HEK293 (cell line): ENCODE measurements around the gene NTSR1.

Experiments used
- OSR2 ChIP-seq: fragments of 450-650 bp; formaldehyde crosslinking; IDR thresholded peaks from 2 replicates; pipeline ENCODE4 v1.5.1; 2016; ENCODE audit warnings: missing biosample characterization, missing genetic modification characterization
- REPIN1 ChIP-seq: fragments of 450-650 bp; formaldehyde crosslinking; IDR thresholded peaks from 2 replicates; pipeline ENCODE4 v1.5.1; 2017; ENCODE audit warnings: missing biosample characterization, missing genetic modification characterization, low read depth
- TCF7L2 ChIP-seq: IDR thresholded peaks from 2 replicates; pipeline ENCODE4 v1.6.1; 2011; ENCODE audit warnings: low read depth, mild to moderate bottlenecking, inconsistent platforms, low read length, moderate library complexity, borderline replicate concordance
- TRIM28 ChIP-seq: IDR thresholded peaks from 2 replicates; pipeline ENCODE4 v1.6.1; 2011; ENCODE audit warnings: low read length, control low read depth, borderline replicate concordance
- ZBTB20 ChIP-seq: fragments of 450-650 bp; formaldehyde crosslinking; IDR thresholded peaks from 2 replicates; pipeline ENCODE4 v1.5.1; 2016; ENCODE audit warnings: missing biosample characterization, missing genetic modification characterization
- ZBTB7A ChIP-seq: fragments of 450-650 bp; formaldehyde crosslinking; IDR thresholded peaks from 2 replicates; pipeline ENCODE4 v1.5.1; 2016; ENCODE audit warnings: low read depth, missing biosample characterization, missing genetic modification characterization
- ZFP37 ChIP-seq: fragments of 450-650 bp; formaldehyde crosslinking; IDR thresholded peaks from 2 replicates; pipeline ENCODE4 v1.5.1; 2016; ENCODE audit warnings: missing biosample characterization, missing genetic modification characterization
- ZNF157 ChIP-seq: fragments of 450-650 bp; formaldehyde crosslinking; IDR thresholded peaks from 2 replicates; pipeline ENCODE4 v1.5.1; 2016; ENCODE audit warnings: missing biosample characterization, missing genetic modification characterization
- ZNF214 ChIP-seq: fragments of 450-650 bp; formaldehyde crosslinking; IDR thresholded peaks from 2 replicates; pipeline ENCODE4 v1.5.1; 2017; ENCODE audit warnings: missing biosample characterization, mild to moderate bottlenecking, missing genetic modification characterization, borderline replicate concordance
- ZNF37A ChIP-seq: fragments of 450-650 bp; IDR thresholded peaks from 2 replicates; pipeline ENCODE4 v1.5.1; 2018; ENCODE audit warnings: missing biosample characterization, missing genetic modification characterization
- ZNF423 ChIP-seq: fragments of 450-650 bp; formaldehyde crosslinking; IDR thresholded peaks from 2 replicates; pipeline ENCODE4 v1.5.1; 2016; ENCODE audit warnings: missing biosample characterization, missing genetic modification characterization
- ZNF433 ChIP-seq: fragments of 450-650 bp; formaldehyde crosslinking; IDR thresholded peaks from 2 replicates; pipeline ENCODE4 v1.5.1; 2016; ENCODE audit warnings: missing biosample characterization, missing genetic modification characterization, low read depth
- ZNF544 ChIP-seq: fragments of 450-650 bp; formaldehyde crosslinking; IDR thresholded peaks from 2 replicates; pipeline ENCODE4 v1.5.0; 2017; ENCODE audit warnings: missing biosample characterization, missing genetic modification characterization
- ZNF548 ChIP-seq: fragments of 450-650 bp; formaldehyde crosslinking; IDR thresholded peaks from 2 replicates; pipeline ENCODE4 v1.5.1; 2016; ENCODE audit warnings: missing biosample characterization, missing genetic modification characterization
- ZNF623 ChIP-seq: fragments of 450-650 bp; formaldehyde crosslinking; IDR thresholded peaks from 2 replicates; pipeline ENCODE4 v1.5.1; 2016; ENCODE audit warnings: missing biosample characterization, missing genetic modification characterization
- ZNF629 ChIP-seq: fragments of 450-650 bp; formaldehyde crosslinking; IDR thresholded peaks from 2 replicates; pipeline ENCODE4 v1.5.1; 2017; ENCODE audit warnings: missing biosample characterization, missing genetic modification characterization
- ZNF670 ChIP-seq: fragments of 450-650 bp; formaldehyde crosslinking; IDR thresholded peaks from 2 replicates; pipeline ENCODE4 v1.5.1; 2016; ENCODE audit warnings: missing biosample characterization, missing genetic modification characterization, low read depth
- ZNF76 ChIP-seq: fragments of 450-650 bp; formaldehyde crosslinking; IDR thresholded peaks from 2 replicates; pipeline ENCODE4; 2016; ENCODE audit warnings: low read depth, missing biosample characterization, missing genetic modification characterization, borderline replicate concordance
- TF ChIP-seq, protein P1 (sequence below): fragments of 450-650 bp; formaldehyde crosslinking; IDR thresholded peaks from 2 replicates; pipeline ENCODE4 v1.5.1; 2016; ENCODE audit warnings: missing biosample characterization, missing genetic modification characterization, borderline replicate concordance
- TF ChIP-seq, protein P2 (sequence below): fragments of 450-650 bp; formaldehyde crosslinking; IDR thresholded peaks from 2 replicates; pipeline ENCODE4 v1.5.1; 2016; ENCODE audit warnings: missing biosample characterization, missing genetic modification characterization
- TF ChIP-seq, protein P3 (sequence below): fragments of 450-650 bp; formaldehyde crosslinking; IDR thresholded peaks from 2 replicates; pipeline ENCODE4 v1.5.1; 2016; ENCODE audit warnings: missing biosample characterization, missing genetic modification characterization
- TF ChIP-seq, protein P4 (sequence below): fragments of 450-650 bp; formaldehyde crosslinking; IDR thresholded peaks from 2 replicates; pipeline ENCODE4 v1.5.1; 2016; ENCODE audit warnings: missing biosample characterization, missing genetic modification characterization
- TF ChIP-seq, protein P5 (sequence below): fragments of 450-650 bp; formaldehyde crosslinking; conservative IDR thresholded peaks from 2 replicates; pipeline ENCODE4 v1.5.1; 2016; ENCODE audit warnings: low read depth, missing biosample characterization, missing genetic modification characterization
- TF ChIP-seq, protein P6 (sequence below): fragments of 450-650 bp; formaldehyde crosslinking; IDR thresholded peaks from 2 replicates; pipeline ENCODE4 v1.5.1; 2016; ENCODE audit warnings: missing biosample characterization, missing genetic modification characterization
- TF ChIP-seq, protein P7 (sequence below): IDR thresholded peaks from 2 replicates; pipeline ENCODE4 v1.6.1; 2011; ENCODE audit warnings: mild to moderate bottlenecking, low read depth, low read length, borderline replicate concordance

NTSR1 gene

DNA sequence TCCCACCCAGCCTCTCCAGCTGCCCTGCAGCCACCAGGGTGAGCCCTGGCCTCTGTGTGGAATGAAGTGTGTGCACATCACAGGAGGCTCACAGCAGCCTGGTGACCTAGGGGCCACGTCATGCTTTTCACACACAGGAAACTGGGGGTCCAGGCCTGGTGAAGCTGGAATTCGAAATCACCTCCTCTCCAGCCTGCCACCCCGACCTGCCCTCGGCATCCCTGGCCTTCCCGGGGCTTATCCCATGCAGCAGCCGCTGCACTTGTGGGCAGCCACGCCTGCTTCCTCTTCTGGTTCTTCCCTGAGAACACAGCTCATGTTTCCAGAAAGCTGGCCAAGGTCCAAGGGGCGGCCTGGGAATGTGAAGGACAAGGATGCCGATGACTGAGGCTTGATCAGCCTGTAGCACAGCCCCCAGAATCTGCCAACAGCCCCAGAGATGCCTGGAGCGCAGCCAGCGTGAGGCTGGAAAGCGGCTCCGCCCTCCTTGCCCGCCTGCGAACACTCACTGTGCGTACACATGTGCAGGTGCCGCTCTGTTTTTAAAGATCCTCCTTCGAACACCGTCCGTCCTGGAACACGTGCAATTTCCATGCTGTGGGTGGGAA lies 4.2 kb upstream of the NTSR1 start (continued):
- TF ChIP-seq, protein P1, sequence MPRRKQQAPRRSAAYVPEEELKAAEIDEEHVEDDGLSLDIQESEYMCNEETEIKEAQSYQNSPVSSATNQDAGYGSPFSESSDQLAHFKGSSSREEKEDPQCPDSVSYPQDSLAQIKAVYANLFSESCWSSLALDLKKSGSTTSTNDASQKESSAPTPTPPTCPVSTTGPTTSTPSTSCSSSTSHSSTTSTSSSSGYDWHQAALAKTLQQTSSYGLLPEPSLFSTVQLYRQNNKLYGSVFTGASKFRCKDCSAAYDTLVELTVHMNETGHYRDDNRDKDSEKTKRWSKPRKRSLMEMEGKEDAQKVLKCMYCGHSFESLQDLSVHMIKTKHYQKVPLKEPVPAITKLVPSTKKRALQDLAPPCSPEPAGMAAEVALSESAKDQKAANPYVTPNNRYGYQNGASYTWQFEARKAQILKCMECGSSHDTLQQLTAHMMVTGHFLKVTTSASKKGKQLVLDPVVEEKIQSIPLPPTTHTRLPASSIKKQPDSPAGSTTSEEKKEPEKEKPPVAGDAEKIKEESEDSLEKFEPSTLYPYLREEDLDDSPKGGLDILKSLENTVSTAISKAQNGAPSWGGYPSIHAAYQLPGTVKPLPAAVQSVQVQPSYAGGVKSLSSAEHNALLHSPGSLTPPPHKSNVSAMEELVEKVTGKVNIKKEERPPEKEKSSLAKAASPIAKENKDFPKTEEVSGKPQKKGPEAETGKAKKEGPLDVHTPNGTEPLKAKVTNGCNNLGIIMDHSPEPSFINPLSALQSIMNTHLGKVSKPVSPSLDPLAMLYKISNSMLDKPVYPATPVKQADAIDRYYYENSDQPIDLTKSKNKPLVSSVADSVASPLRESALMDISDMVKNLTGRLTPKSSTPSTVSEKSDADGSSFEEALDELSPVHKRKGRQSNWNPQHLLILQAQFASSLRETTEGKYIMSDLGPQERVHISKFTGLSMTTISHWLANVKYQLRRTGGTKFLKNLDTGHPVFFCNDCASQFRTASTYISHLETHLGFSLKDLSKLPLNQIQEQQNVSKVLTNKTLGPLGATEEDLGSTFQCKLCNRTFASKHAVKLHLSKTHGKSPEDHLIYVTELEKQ (tag by site-specific recombination): no peak
- TF ChIP-seq, protein P2, sequence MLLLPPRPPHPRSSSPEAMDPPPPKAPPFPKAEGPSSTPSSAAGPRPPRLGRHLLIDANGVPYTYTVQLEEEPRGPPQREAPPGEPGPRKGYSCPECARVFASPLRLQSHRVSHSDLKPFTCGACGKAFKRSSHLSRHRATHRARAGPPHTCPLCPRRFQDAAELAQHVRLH (tag by site-specific recombination): no peak
- TF ChIP-seq ZNF670 (tag by site-specific recombination) (no peak), ZNF629 (tag by site-specific recombination) (peak; percentile 51; the same call in 1 of the 2 replicates), ZNF433 (tag by site-specific recombination) (no peak), ZNF544 (no peak), TCF7L2 (no peak), ZNF157 (tag by site-specific recombination) (no peak), ZNF214 (tag by site-specific recombination) (no peak), ZNF423 (tag by site-specific recombination) (no peak), ZNF623 (tag by site-specific recombination) (no peak), ZNF37A (tag by site-specific recombination) (no peak), ZNF76 (no peak), ZNF548 (tag by site-specific recombination) (no peak), REPIN1 (tag by site-specific recombination) (no peak), ZFP37 (tag by site-specific recombination) (no peak), ZBTB7A (tag by site-specific recombination) (no peak), OSR2 (tag by site-specific recombination) (peak; percentile 14), TRIM28 (no peak), ZBTB20 (tag by site-specific recombination) (peak; percentile 94)
- TF ChIP-seq, protein P3, sequence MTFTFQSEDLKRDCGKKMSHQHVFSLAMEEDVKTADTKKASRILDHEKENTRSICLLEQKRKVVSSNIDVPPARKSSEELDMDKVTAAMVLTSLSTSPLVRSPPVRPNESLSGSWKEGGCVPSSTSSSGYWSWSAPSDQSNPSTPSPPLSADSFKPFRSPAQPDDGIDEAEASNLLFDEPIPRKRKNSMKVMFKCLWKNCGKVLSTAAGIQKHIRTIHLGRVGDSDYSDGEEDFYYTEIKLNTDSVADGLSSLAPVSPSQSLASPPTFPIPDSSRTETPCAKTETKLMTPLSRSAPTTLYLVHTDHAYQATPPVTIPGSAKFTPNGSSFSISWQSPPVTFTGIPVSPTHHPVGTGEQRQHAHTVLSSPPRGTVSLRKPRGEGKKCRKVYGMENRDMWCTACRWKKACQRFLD (tag by site-specific recombination): no peak
- TF ChIP-seq, protein P4, sequence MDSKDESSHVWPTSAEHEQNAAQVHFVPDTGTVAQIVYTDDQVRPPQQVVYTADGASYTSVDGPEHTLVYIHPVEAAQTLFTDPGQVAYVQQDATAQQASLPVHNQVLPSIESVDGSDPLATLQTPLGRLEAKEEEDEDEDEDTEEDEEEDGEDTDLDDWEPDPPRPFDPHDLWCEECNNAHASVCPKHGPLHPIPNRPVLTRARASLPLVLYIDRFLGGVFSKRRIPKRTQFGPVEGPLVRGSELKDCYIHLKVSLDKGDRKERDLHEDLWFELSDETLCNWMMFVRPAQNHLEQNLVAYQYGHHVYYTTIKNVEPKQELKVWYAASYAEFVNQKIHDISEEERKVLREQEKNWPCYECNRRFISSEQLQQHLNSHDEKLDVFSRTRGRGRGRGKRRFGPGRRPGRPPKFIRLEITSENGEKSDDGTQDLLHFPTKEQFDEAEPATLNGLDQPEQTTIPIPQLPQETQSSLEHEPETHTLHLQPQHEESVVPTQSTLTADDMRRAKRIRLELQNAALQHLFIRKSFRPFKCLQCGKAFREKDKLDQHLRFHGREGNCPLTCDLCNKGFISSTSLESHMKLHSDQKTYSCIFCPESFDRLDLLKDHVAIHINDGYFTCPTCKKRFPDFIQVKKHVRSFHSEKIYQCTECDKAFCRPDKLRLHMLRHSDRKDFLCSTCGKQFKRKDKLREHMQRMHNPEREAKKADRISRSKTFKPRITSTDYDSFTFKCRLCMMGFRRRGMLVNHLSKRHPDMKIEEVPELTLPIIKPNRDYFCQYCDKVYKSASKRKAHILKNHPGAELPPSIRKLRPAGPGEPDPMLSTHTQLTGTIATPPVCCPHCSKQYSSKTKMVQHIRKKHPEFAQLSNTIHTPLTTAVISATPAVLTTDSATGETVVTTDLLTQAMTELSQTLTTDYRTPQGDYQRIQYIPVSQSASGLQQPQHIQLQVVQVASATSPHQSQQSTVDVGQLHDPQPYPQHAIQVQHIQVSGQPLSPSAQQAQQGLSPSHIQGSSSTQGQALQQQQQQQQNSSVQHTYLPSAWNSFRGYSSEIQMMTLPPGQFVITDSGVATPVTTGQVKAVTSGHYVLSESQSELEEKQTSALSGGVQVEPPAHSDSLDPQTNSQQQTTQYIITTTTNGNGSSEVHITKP (tag by site-specific recombination): no peak
- TF ChIP-seq, protein P5, sequence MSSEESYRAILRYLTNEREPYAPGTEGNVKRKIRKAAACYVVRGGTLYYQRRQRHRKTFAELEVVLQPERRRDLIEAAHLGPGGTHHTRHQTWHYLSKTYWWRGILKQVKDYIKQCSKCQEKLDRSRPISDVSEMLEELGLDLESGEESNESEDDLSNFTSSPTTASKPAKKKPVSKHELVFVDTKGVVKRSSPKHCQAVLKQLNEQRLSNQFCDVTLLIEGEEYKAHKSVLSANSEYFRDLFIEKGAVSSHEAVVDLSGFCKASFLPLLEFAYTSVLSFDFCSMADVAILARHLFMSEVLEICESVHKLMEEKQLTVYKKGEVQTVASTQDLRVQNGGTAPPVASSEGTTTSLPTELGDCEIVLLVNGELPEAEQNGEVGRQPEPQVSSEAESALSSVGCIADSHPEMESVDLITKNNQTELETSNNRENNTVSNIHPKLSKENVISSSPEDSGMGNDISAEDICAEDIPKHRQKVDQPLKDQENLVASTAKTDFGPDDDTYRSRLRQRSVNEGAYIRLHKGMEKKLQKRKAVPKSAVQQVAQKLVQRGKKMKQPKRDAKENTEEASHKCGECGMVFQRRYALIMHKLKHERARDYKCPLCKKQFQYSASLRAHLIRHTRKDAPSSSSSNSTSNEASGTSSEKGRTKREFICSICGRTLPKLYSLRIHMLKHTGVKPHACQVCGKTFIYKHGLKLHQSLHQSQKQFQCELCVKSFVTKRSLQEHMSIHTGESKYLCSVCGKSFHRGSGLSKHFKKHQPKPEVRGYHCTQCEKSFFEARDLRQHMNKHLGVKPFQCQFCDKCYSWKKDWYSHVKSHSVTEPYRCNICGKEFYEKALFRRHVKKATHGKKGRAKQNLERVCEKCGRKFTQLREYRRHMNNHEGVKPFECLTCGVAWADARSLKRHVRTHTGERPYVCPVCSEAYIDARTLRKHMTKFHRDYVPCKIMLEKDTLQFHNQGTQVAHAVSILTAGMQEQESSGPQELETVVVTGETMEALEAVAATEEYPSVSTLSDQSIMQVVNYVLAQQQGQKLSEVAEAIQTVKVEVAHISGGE: no peak
- TF ChIP-seq, protein P6, sequence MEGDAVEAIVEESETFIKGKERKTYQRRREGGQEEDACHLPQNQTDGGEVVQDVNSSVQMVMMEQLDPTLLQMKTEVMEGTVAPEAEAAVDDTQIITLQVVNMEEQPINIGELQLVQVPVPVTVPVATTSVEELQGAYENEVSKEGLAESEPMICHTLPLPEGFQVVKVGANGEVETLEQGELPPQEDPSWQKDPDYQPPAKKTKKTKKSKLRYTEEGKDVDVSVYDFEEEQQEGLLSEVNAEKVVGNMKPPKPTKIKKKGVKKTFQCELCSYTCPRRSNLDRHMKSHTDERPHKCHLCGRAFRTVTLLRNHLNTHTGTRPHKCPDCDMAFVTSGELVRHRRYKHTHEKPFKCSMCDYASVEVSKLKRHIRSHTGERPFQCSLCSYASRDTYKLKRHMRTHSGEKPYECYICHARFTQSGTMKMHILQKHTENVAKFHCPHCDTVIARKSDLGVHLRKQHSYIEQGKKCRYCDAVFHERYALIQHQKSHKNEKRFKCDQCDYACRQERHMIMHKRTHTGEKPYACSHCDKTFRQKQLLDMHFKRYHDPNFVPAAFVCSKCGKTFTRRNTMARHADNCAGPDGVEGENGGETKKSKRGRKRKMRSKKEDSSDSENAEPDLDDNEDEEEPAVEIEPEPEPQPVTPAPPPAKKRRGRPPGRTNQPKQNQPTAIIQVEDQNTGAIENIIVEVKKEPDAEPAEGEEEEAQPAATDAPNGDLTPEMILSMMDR (tag by site-specific recombination): 0 out of 2 replicates have a peak, but pooled peaks have one; percentile 3
- TF ChIP-seq, protein P7, sequence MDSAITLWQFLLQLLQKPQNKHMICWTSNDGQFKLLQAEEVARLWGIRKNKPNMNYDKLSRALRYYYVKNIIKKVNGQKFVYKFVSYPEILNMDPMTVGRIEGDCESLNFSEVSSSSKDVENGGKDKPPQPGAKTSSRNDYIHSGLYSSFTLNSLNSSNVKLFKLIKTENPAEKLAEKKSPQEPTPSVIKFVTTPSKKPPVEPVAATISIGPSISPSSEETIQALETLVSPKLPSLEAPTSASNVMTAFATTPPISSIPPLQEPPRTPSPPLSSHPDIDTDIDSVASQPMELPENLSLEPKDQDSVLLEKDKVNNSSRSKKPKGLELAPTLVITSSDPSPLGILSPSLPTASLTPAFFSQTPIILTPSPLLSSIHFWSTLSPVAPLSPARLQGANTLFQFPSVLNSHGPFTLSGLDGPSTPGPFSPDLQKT: no peak
